IPS-NIHi7 (cell line): ENCODE measurements around the gene ZDHHC17.

Source experiments
- DNase-seq: peaks from one replicate; pipeline ENCODE4 v3.0.0; 2012; ENCODE audit warnings: mixed read lengths; ENCODE audit errors: extremely low spot score

The ZDHHC17 gene

GRCh38 chr12:76820888-76821482 lies 57.1 kb downstream of the ZDHHC17 start:
- peak; percentile 67 for DNase-seq

GRCh38 chr12:76830436-76830835 lies 66.5 kb downstream of the ZDHHC17 start:
- no peak for DNase-seq

DNA sequence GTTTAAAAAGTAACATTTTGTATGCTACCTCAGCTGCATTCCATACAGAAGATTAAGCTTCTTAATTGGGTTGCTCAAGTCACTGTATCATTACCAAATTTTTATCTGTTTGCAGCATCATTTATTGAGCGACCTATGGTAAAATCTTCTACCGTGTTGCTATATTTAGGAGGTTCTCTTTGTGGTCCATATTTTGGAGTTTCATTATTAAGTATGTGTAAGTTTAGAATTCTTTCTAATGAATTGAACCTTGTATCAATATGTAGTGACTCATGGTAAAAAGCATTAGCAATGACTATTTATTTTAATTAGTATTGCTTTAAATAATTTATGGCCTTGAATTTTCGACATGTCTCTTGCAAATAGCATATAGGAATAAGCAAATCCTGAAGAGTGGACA lies 72.7 kb downstream of the ZDHHC17 start:
- DNase-seq, result no peak

- DNase-seq, result no peak
Observed at GRCh38 chr12:76847260-76847659, 83.3 kb downstream of the ZDHHC17 start.

GRCh38 chr12:76848132-76848531 lies 84.2 kb downstream of the ZDHHC17 start:
- no peak for DNase-seq

DNA sequence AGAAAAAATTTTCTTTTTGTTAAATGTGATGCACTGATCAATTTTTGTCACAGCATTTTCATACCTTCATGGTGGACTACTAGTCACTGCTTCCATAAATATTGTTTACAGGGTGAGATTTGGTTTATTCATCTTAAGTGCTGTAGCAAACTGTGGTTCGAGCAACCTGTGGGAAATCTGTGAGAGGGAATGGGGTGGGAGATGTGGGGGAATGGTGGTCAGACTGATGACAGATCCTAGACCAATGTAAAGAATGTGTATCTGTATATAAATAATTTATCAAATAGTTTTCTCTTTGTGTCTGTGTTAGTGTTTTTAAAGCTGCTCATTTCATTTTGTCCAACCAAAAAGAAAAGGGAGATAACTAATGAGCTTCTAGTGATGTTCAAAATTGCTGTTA lies 88.2 kb downstream of the ZDHHC17 start:
- no peak for DNase-seq

GRCh38 chr12:76855271-76855670 lies 91.4 kb downstream of the ZDHHC17 start:
- no peak for DNase-seq

DNA sequence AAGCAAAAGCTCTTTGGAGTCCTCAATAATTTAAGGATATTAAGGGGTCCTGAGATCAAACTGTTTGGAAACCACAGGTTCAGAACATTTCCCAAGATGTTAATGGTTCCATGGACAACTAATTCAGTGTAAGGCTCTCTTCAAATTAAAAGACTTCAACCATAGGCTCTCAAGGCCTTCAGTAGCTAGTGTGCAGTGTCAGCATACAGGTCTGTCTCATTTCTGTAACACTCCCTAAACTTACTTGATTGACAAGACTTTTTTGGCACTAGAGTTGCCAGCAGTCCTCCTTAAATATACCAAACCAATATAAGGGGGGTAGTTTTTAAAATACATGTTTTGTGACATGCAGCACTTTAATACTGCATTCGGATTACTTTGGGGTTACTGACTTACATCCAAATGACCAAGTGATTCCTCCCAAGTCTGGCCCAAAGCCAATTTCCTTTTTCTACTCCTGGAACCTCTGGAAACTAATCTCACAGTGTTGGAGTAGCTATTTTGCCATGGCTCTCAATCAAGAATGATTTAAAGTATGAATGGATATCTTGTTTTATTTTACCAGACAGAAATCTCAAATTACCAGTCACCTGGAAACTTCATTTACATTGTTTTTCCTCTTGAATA lies 92.2 kb downstream of the ZDHHC17 start:
- no peak for DNase-seq

- no peak for DNase-seq
Observed at GRCh38 chr12:76859611-76860010, 95.7 kb downstream of the ZDHHC17 start.

- no peak for DNase-seq
Observed at GRCh38 chr12:76860256-76860655, 96.3 kb downstream of the ZDHHC17 start.

DNA sequence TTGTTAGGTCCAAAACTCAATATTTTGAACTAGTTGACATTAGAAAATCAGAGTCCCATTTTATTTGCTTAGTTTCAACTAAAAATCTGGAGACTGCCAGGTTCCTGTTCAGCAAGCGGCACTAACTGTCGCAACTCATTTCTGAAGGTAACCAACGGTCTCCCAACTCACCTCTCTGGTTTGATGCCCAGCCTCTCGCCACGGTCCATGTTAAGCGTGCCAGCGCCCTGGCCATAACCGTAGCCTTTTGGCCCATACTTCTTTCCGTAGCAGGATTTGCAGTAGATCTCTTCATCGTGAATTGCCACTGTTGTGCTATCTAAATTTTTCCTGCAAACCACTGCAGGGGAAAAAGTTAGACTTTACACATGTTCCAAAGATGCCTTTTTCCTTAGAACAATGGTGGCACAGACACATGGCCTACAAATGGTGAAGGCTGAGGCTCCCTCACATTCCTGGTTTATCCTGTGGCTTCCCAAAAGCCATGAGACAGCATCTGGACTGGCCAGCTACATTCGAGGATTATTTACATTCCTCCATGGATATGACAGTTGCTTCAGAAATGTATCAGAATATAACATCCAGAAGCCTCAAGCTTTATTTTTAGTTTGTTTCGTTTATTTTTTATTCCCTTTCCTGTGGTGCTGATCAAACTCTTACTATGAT lies 99.2 kb downstream of the ZDHHC17 start:
- no peak for DNase-seq

DNA sequence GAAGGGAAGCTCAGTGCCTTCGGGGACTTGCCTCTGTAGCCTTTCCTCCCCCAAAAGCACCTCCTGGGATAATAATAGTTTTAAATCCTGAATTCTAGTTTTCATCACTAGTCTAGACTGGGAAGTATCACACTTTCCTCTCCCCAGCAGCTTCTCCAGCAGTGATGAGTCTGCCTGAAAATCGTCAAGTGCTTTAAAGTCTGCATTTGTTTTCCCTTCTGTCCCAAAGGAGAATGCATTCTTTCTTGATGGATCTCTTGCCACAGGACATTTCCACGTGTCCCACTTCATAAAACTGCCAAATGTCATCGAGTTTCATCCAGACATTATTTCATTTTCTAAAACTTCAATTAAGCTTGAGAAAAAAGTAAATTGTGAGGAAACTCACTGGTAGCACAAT lies 99.9 kb downstream of the ZDHHC17 start:
- no peak for DNase-seq

- no peak for DNase-seq
Observed at GRCh38 chr12:76864791-76865400, 101.0 kb downstream of the ZDHHC17 start.

DNA sequence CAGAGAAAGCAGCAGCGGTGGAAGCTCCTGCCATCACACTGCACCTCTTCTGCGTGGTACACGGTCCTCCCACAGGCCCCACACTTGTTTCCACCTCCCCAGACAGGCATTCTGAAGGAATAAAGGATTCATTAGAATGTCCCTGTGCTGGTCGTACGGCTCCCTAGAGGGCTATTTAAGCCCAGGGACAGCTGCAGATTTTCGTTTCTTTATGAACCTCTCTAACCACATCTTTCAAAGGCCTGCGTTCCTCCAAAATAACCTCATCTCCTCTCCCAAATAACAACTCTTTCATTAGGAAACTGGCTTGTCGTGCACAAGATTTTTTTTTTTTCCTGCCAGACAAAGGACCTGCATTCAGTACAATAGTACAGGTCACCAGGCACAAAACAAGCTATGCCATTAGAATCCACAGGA lies 102.2 kb downstream of the ZDHHC17 start:
- no peak for DNase-seq

- DNase-seq, result no peak
Observed at GRCh38 chr12:76866726-76867125, 102.8 kb downstream of the ZDHHC17 start.

GRCh38 chr12:76871082-76871481 lies 107.2 kb downstream of the ZDHHC17 start:
- DNase-seq, result no peak

DNA sequence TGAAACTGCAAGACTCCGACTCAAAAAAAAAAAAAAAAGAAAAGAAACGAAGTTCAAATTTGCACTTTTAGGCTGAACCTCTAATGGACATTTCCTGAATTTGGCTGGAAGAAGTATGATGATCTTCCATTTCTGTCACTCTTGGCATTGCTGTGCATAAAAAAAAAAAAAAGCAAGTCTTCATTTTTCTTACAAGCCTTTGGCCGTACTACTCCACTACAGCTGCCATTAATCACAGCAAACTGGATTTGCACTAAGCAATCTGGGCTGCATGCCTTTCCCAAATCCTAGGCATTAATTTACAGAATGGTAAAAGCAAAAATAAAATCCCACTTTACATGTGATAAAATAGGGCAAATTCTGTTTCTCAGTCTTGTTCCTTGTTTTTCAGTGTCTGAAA lies 107.8 kb downstream of the ZDHHC17 start:
- DNase-seq, result no peak

DNA sequence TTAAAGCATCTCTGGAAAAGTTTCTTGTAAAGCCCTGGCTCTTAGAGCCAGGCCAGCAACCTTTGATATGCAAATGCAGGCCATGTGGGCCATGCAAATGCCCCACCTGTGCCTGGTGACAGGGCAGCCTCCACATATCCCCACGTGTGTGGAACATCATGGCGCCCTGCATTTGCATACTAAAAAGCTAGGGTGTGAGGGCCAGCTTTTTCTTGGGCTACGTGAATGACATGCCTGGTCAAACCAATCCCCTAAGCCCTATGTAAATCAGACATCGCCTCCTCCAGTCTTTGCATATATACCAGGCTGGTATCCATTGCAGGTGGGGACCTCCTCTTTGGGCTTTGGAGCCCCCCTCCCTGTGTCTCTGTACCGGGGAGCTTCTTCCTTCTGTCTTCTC lies 108.5 kb downstream of the ZDHHC17 start:
- DNase-seq, result peak; percentile 47

DNA sequence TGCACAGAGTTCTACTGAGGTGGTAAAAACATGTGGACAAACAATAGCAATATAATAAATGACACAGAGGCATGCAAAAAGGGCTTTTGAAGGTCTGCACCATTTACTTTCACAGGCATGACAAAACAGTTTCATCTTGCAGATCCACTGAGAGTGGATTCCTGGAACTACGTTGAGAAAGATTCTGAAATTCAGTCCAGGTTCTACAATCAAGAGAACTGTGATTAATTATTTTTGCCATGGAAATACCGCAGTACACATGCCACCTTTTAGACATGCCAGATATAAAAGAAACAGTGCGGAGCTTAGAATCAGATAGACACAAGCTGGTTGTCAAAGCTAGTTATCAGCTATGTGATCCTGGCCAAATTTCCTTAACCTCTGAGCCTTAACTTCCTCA lies 110.1 kb downstream of the ZDHHC17 start:
- no peak for DNase-seq

GRCh38 chr12:76874491-76875190 lies 110.7 kb downstream of the ZDHHC17 start:
- no peak for DNase-seq

GRCh38 chr12:76876696-76877229 lies 112.8 kb downstream of the ZDHHC17 start:
- DNase-seq, result no peak
